GM15510 (cell line): ENCODE data around the gene RCAN2.

Source experiments
- POLR2A ChIP-seq: IDR thresholded peaks from 3 replicates; pipeline ENCODE4 v1.6.1; 2011; ENCODE audit warnings: borderline replicate concordance; ENCODE audit not compliant: insufficient read length; ENCODE audit errors: extremely low read depth

RCAN2 gene

GRCh38 chr6:46172176-46172575 is 319.1 kb downstream of the RCAN2 start:
- no peak for TF ChIP-seq POLR2A
